ENCODE data around the gene CCDC157.

- no peak for TF ChIP-seq ZFP3 (CRISPR knock-in tag; IDR thresholded peaks at IDR 0.05)
- TF ChIP-seq TCF4 (CRISPR knock-in tag; IDR thresholded peaks at IDR 0.05; ENCODE audit: borderline replicate concordance): no peak
- no peak for TF ChIP-seq ESRRG (CRISPR knock-in tag; IDR thresholded peaks at IDR 0.05)
- TF ChIP-seq TOX (CRISPR knock-in tag; IDR thresholded peaks at IDR 0.05; ENCODE audit: borderline replicate concordance): no peak
- TF ChIP-seq PATZ1 (CRISPR knock-in tag; IDR thresholded peaks at IDR 0.05; ENCODE audit: borderline replicate concordance): no peak
- no peak for TF ChIP-seq ZC3H10 (CRISPR knock-in tag; IDR thresholded peaks at IDR 0.05)
- TF ChIP-seq PPARA (CRISPR knock-in tag; IDR thresholded peaks at IDR 0.05; ENCODE audit: borderline replicate concordance): no peak
- no peak for TF ChIP-seq ZFP30 (CRISPR knock-in tag; IDR thresholded peaks at IDR 0.05)
These were observed 37.9 kb upstream of the CCDC157 start for GRCh38 chr22:30318799-30319419.

Data from SK-N-SH treated with all-trans-retinoic acid at 6 μM for 48 hours (cell line).